Osteocyte (in vitro differentiated cells): ENCODE measurements around the gene LARGE2. TPM values are rescaled to one million over a fixed set of nuclear protein-coding genes. Genes with fewer than 3 reads are reported as not detected.
A peak's percentile ranks its signal among the peaks of the same experiment; 100 is the strongest.

Experiments
- DNase-seq: peaks from one replicate; pipeline ENCODE4 v3.0.0; 2021; ENCODE audit warnings: mixed read lengths; ENCODE audit not compliant: unreplicated experiment; ENCODE audit errors: extremely low spot score
- H3K27ac Mint-ChIP-seq: one replicate; pipeline ENCODE4 v1.8.0; 2021; ENCODE audit warnings: mild to moderate bottlenecking, mixed read lengths; ENCODE audit not compliant: unreplicated experiment
- H3K27me3 Mint-ChIP-seq: one replicate; pipeline ENCODE4 v1.8.0; 2021; ENCODE audit warnings: mixed read lengths; ENCODE audit not compliant: unreplicated experiment
- H3K36me3 Mint-ChIP-seq: one replicate; pipeline ENCODE4 v1.8.0; 2021; ENCODE audit warnings: mixed read lengths; ENCODE audit not compliant: unreplicated experiment
- H3K4me1 Mint-ChIP-seq: one replicate; pipeline ENCODE4 v1.8.0; 2021; ENCODE audit warnings: mixed read lengths; ENCODE audit not compliant: unreplicated experiment
- H3K4me3 Mint-ChIP-seq: one replicate; pipeline ENCODE4 v1.8.0; 2021; ENCODE audit warnings: mild to moderate bottlenecking, moderate library complexity, mixed read lengths; ENCODE audit not compliant: unreplicated experiment
- H3K9me3 Mint-ChIP-seq: one replicate; pipeline ENCODE4 v1.8.0; 2021; ENCODE audit warnings: mixed read lengths; ENCODE audit not compliant: unreplicated experiment
- CTCF ChIP-seq: fragments of 200-600 bp; sonication (generic); IDR thresholded peaks from 2 replicates; pipeline ENCODE4 v1.5.0; 2021; ENCODE audit warnings: antibody characterized with exemption, mild to moderate bottlenecking, moderate library complexity
- total RNA-seq: library from RNA; stranded (reverse); gene quantifications from 2 replicates; pipeline ENCODE4 v1.2.1, GENCODE V29; 2021

The LARGE2 gene
- total RNA-seq, 1 donor from 2014 or later = not detected

DNA sequence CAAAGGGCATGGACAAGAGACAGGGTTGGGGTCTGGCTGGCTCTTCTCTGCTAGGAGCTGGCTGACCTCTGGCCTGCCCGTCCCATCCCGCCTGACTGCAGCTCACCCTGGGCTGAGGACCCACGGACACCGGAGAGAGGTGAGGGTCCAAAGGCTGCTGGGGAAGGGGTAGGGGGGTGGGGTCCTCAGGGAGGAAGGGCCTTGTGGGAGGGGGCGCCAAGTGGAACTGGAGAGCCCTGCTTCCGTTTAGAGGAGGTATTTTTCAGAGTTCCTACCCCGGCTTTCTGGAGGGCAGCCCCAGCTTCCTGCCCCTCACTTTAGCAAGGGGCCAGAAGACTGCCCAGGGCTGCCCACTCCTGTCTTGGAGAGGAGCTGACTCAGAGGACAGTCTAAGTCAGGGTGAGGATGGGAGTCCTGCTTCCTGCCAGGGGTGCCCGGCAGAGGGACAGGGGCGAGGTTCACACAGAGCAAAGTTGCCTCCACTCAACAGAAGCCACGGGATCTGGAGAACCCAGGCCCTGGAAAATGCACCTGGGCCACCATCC is 7.1 kb downstream of the LARGE2 start:
- no peak for TF ChIP-seq CTCF
- Mint-ChIP-seq H3K27ac (no peak overlapping the region), H3K4me3 (no peak overlapping the region), H3K4me1 (peaks cover 8% of the 10 kb centered on the region), H3K9me3 (no peaks in the 10 kb centered on the region), H3K36me3 (peaks cover 19% of the 10 kb centered on the region), H3K27me3 (peaks cover 6% of the 10 kb centered on the region)
- no peak for DNase-seq

DNA sequence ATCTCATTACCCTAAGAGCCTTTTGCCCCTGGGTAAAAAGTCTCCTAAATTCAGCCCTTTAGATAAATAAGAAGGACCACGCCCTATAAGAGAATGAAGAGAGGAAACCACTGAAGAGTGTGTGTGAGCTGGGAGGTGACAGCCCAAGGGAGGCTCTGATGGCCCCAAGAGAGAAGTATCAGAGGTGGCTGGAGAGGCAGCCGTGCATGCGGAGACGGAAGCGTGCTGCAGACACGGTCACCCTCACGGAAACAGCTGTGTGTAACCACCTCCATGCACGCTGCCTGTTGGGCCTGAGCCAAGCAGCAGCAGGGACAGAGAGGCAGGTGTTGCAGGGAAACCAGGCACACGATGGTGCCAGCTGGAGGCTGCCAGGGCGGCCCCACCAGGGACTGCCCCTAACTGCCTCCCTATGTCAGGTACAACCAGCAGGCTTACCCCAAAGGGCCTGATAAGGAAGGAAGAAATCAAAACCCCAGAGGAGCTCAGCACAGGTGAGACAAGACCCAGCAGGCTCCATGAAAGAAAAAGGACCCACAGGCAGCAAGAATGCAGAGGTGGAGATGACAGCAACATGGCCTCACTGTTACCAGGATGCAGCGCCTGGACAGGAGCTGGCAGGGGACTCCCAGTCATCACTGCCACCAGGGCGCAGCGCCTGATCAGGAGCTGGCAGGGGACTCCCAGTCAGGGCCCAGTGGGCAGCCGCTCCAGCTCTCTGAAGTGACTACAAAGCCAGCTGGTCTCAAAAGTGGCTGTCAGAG is 7.8 kb downstream of the LARGE2 start:
- Mint-ChIP-seq H3K27ac (no peak overlapping the region), H3K4me3 (no peak overlapping the region), H3K27me3 (peaks cover under 1% of the 10 kb centered on the region), H3K9me3 (no peaks in the 10 kb centered on the region), H3K36me3 (peaks cover 19% of the 10 kb centered on the region), H3K4me1 (peaks cover 8% of the 10 kb centered on the region)
- DNase-seq = no peak
- TF ChIP-seq CTCF = no peak

GRCh38 chr11:45930951-45931570 is 8.6 kb downstream of the LARGE2 start:
- Mint-ChIP-seq H3K9me3 (no peaks in the 10 kb centered on the region), H3K27ac (no peak overlapping the region), H3K27me3 (no peaks in the 10 kb centered on the region), H3K36me3 (peaks cover 19% of the 10 kb centered on the region), H3K4me1 (peaks cover 8% of the 10 kb centered on the region), H3K4me3 (no peak overlapping the region)
- no peak for DNase-seq
- TF ChIP-seq CTCF = no peak

GRCh38 chr11:45931739-45932138 is 9.3 kb downstream of the LARGE2 start:
- H3K4me1 Mint-ChIP-seq = peaks cover 8% of the 10 kb centered on the region
- H3K27ac Mint-ChIP-seq = no peak overlapping the region
- TF ChIP-seq CTCF = no peak
- H3K9me3 Mint-ChIP-seq = no peaks in the 10 kb centered on the region
- peak; percentile 81 for DNase-seq
- H3K4me3 Mint-ChIP-seq = no peak overlapping the region
- peaks cover 21% of the 10 kb centered on the region for H3K36me3 Mint-ChIP-seq
- no peaks in the 10 kb centered on the region for H3K27me3 Mint-ChIP-seq

DNA sequence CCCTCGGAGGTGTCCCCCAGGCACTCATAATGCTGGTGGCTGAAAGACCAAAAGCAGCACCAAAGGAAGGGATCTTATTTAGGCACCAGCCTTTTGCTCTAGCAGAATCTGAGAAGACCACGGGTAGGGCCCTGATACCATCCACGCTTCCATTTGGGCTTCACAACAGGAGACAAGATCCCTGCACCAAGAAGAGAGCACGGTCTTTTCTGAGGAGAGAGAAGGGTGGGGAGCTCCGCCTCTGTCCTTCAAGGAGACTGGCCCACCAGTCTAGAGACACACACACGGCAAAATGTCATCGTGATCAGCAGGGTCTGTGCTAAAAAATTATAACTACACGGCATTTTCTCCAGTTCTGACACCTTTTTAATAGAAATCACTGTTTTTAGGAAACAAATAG is 9.8 kb downstream of the LARGE2 start:
- Mint-ChIP-seq H3K4me1 (peaks cover 8% of the 10 kb centered on the region), H3K27ac (no peak overlapping the region), H3K27me3 (no peaks in the 10 kb centered on the region), H3K36me3 (peaks cover 25% of the 10 kb centered on the region), H3K4me3 (no peak overlapping the region), H3K9me3 (no peaks in the 10 kb centered on the region)
- no peak for TF ChIP-seq CTCF
- peak; percentile 65 for DNase-seq
